Adrenal gland (tissue), 5 donors: ENCODE measurements around the gene LGR5.

Experiments
- CTCF ChIP-seq, 6 experiments: fragments of 450-650 bp in 4 of 6; fragments of 200-600 bp in 2 of 6; sonication (generic) in 1 of 6; IDR thresholded peaks; 1 replicate in 5 of 6; 2 replicates in 1 of 6; pipeline versions ENCODE4 v1.5.1 to v1.8.0; 2016 to 2021; ENCODE audit warnings: antibody characterized with exemption in 6 of 6, mild to moderate bottlenecking in 2 of 6, moderate library complexity in 1 of 6
- POLR2A ChIP-seq, 2 donors: fragments of 450-650 bp; IDR thresholded peaks; one replicate each; pipeline ENCODE4 v1.6.1; 2017; ENCODE audit warnings: antibody characterized with exemption in 2 of 2, mild to moderate bottlenecking in 2 of 2, moderate library complexity in 1 of 2
- donor health status: DM: no; HTN: no; CAD: no.

DNA sequence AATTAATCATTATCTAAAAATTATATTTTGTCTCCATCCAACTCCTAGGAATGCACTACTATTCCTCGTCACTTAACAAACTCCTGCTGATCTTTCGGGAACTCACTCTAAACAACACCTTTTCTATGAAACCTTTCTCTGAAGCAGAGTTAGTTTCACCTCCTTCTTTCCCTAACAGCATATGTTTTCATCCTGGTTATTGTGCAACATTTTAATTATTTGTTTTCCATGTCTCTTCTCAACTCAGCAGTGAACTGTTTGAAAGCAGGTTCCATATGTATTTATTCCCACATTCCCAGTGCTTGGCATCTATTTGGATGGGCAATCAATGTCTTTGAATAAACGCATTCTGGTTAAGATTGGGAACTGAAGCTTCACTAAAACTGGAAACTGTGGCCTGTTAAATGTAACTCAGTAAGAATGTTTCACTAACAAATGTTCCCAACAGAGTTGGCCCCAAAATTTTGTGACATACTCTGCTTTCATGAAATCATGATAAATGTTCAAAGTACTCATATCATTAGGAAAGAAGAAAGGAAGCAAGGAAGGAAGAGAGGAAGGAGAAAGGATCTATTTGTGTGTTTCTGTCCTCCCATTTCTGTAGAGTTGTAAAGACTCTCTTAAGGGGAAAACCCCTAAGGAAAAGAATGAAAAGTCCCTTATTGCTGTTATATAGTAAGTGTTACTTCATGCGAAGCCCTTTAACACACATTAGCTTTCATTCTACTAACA lies 13.9 kb upstream of the LGR5 start:
- TF ChIP-seq POLR2A (IDR thresholded peaks at IDR 0.05) (no peak), CTCF (IDR thresholded peaks at IDR 0.05) (no peak)
